Activated T-helper 9 cell treated with anti-CD3 and anti-CD28 coated beads, Interleukin-2, amount 50 U/mL, for 16 hours (primary cell): ENCODE measurements around the gene GCNT1.
"Not testable (repeated sequence)": the region's sequence is repeated elsewhere in the genome, so short reads cannot be mapped to it uniquely, and the experiment has no call there.

Source experiments
- DNase-seq: peaks from one replicate; pipeline ENCODE4 v3.0.0-alpha.2; 2020; ENCODE audit warnings: low read depth

Gene GCNT1

DNA sequence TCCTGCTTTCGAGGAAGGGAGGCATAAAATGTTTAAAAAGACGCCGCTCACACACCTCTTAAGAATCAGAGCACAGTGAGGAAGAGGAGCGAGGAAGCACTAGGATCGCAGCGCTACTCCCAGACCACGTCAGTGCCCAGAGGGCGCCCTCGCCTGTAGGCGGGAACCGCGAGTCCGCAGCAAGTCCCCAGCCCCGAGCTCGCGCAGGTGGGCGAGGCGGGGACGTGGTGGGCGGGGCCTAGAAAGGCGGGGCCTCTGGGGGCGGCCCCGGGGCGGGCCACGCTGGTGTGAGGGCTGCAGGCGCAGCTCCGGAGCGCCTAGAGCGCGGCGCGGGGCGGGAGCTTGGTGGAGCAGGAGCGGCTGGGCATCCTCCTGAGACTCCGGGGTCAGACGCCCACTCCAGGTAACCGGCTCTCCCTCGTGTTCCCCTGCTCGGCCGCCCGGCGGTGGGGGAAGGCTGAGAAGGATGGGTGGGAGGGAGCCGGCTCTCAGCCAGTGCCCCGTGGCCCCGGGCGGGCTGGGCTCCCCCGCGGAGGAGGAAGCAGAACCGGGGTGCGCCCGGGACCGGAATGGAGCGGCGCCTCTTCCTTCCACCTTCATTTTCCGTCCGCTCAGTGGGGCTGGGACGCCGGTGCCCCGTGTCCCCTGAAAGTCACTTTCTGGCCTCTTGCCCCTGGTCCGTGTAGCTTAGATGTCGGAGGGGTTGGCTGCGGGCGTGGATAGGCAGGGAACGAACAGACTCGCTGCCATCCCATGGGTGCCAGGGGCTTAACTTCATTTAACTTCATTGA, at the start of gene GCNT1:
Gene GCNT1, plus strand, starts transcription at position 280 of the 791 bp plus-strand sequence. CDS start 43,200 bp downstream, outside the sequence.
- peak; percentile 84 for DNase-seq

DNA sequence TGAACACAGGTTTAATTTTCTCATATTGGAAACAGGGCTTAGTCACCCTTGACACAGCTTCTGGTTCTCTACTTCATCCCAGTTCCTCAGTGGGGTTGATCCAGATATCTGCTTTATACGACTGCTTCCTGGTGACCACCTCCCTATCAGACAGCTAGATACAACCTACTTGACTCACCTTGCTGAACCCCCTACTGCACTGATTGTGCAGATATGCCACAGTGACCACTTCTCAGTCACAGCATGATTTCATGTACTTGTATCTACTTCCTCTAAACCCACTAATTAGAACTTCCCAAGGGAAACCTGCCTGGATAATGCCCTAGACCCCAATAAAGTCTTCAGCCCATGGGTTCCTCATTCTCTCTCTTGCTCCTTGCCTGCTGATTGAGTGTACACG, 46.3 kb upstream of the GCNT1 start:
- no peak for DNase-seq

DNA sequence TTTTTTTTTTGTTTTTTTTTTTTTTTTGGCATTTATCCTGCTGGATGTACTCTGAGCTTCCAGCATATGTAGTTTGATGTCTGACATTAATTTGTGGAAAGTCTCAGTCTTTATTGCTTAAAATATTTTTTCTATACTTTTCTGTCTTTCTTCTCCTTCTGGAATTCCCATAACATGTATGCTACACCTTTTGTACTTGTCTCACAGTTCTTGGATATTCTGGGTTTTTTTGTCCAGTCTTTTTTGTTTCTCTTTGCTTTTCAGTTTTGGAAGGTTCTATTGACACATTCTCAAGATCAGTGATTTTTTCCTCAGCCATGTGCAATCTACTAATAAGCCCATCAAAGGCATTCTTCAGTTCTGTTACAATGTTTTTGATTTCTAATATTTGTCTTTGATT, 45.3 kb upstream of the GCNT1 start:
- DNase-seq = no peak

DNA sequence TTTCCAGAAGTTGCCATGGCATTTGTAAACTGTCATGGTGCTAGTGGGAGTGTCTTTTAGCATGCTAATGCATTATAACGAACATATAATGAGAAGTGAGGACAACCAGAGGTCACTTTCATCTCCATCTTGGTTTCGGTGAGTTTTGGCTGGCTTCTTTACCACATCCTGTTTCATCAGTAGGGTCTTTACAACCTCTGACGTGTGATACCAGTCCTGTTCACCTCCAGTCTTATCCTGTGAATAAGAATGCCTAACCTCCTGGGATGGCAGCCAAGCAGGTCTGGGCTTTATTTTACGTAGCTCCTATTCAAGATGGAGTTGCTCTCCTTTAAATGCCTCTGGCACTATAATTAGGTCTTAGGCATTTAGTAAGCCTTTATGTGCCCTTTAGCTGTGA, 44.3 kb upstream of the GCNT1 start:
- no peak for DNase-seq

DNA sequence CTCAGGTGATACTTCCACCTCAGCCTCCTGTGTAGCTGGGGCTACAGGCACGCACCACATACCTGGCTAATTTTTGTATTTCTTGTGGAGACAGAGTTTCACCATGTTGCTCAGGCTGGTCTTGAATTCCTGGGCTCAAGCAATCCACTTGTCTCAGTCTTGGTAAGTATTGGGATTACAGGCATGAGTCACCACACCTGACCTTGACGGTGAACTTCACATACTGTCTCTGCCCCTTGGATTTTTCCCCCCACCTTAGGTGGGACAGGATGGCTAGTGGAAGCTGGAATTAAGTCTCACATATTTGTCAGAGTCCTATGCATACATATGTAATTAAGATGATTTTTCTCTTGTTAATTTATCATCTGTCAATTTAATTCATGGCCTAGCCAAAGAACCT, 43.8 kb upstream of the GCNT1 start:
- DNase-seq = no peak

DNA sequence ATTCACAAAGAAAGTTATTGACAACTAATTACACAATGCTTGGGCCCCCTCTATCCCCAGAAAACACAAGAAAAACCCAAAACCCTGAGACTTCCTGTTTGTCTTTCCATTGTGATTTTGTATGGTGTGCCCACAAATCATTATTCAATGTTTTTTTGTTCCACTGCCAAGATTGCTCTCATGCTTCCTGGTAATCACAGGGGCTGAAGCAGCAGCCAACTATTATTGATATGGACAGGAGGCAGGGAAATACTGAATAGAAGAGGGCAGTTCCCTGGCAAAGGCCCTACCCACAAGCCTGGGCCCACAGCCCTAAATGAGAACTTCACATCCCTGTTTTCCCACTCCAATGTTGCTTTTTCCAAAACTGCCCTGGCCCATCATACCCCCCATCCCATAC, 43.3 kb upstream of the GCNT1 start:
- DNase-seq = no peak

DNA sequence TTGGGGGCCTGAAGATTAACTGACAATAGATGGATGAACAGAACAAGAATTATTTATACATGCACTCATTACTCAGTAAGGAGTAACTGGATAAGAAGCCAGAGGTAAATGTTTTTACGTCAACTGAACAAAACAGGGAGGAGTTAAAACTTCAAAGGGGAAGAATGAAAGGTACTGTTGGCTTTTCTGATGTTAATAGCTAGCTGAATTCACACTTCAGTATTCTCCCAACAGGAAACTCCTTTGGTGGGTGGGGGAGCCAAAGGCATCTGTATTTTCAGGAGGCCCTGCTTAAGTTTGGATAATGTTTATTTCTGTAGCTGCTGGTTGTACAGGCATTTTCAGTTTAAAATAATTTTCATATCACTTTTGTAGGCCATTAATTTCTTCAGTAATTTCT, 41.6 kb upstream of the GCNT1 start:
- DNase-seq = no peak

DNA sequence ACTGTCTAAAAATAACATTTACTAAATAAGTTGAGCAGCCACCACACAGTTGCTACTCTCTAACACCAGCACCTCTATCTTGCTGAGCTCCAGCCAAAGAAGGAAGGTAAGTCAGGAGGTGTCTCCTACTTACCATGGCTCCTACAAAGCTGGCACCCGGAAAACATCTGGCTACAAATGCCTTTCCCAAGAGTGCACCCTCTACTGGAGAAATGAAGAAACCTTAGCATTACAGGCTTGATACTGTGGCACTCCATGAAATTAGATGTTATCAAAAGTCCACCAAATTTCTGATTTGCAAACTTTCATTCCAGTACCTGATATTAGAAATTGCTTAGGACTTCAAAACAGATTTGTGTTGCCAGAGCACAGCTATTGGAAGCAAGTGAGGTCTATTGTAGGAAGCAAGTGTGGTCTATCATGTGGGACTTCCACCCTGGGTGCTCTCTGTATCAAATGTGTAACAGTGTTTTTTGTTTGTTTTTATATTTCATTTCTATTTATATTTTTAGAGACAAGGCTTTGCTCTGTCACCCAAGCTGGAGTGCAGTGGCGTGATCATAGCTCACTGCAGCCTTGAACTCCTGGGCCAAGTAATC, 39.1 kb upstream of the GCNT1 start:
- no peak for DNase-seq

DNA sequence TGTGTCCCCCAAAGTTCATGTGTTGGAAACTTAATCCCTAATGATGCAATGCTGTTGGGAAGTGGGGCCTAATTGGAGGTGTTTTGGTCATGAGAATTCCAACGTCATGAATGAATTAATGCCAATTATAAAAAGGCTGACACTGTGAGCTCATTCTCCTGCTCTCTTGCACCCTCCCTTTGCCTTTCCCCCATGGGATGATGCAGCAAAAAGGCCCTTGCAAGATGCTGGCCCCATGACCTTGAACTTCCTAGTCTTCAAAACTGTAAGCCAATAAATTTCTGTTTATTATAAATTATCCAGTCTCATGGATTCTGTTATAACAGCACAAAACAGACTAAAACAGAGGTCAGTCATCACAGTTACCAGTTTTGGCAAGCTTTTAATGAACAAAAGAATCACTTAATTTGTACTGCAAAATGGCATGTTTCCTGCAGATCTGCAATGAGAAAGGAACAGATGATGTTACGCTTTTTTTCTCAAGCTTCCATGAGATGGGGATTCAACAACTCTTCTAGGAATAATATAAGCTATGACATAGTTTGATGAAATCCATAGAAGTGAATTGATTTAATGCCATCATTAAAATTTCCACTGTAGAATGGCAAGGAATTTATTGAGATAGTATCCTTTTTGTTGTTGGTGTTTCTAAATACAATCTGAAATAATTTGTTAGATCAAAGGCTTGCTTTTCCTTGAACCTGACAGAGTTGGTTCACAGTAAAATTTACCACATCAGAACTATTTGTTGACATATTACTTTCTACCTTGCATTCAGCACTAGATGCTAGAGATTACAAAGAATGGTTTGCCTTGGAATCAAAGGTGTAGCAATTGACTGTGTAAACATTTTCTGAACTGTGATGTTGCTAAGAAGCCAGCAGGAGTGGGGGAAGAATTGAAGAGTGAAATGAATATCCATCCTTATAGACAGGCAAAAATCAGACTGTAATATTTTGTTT, 35.5 kb upstream of the GCNT1 start:
- no peak for DNase-seq

DNA sequence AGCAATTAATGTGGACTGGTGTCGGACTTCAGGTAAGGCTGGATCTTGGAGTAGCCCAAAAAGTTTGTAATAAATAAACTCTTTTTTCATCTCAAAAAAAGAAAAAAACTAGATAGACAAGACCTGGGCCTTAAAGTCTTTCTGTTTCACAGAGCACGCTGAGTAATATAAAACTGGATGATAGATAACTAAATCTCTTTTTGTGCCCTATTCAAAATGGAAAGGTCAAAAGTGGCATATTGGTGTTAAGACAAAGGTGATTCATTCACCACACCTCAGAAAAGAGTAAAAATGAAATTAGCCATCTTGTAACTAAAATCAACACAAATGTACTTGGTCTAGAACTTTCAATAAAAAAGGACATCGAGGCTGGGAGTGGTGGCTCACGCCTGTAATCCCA, 34.5 kb upstream of the GCNT1 start:
- DNase-seq = no peak

DNA sequence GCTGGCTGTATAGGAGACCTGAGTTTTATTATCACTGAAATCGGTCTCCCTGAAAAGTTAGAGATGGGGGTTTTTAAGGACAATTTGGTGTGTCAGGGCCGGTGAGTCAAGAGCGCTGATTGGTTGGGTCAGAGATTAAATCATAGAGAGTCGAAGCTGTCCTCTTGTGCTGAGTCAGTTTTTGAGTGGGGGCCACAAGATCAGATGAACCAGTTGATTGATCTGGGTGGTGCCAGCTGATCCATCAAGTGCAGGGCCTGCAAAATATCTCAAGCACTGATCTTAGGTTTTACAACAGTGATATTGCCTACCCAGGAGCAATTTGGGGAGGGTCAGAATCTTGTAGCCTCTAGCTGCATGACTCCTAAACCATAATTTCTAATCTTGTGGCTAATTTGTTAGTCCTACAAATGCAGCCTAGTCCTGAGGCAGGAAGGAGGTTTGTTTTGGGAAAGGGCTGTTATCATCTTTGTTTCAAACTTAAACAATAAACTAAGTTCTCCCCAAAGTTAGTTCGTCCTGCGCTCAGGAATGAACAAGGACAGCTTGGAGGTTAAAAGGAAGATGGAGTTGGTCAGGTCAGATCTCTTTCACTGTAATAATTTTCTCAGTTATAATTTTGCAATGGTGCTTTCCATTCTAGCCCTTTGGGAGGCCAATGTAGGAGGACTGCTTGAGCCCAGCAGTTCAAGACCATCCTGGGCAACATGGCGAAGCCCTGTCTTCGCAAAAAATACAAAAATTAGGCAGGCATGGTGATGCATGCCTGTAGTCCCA, 33.1 kb upstream of the GCNT1 start:
- no peak for DNase-seq

DNA sequence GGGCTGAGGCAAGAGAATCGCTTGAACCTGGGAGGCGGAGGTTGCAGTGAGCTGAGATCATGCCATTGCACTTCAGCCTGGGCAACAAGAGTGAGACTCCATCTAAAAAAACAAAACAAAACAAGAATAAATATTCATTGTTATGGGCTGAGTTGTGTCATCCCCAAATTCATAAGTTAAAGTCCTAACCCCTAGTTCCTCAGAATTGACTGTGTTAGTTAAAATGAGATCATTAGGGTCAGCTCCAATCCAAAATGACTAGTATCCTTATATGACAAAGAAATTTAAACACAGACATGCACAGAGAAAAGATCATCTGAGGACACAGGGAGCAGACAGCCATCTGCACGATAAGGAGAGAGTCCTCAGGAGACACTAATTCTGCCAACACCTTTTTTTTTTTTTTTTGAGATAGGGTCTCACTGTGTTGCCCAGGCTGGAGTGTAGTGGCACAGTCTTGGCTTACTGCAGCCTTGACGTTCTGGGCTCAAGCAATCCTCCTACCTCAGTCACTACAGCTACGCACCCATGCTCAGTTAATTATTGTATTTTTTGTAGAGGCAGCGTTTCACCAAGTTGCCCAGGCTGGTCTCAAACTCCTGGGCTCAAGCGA, 32.1 kb upstream of the GCNT1 start:
- DNase-seq = no peak

DNA sequence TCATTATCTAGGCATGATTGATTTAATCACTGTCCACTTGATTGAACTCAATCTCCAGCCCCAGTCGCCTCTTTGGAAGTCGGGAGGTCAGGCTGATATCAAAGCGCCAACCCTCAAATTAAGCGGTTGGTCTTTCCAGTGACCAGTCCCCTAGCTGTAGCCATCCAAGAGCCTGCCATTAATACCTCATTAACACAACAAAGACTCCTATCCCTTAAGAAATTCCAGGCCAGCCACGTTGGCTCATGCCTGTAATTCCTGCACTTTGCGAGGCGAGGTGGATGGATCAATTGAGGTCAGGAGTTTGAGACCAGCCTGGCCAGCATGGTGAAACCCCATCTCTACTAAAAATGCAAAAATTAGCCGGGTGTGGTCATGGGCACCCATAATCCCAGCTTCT, 27.4 kb upstream of the GCNT1 start:
- no peak for DNase-seq

DNA sequence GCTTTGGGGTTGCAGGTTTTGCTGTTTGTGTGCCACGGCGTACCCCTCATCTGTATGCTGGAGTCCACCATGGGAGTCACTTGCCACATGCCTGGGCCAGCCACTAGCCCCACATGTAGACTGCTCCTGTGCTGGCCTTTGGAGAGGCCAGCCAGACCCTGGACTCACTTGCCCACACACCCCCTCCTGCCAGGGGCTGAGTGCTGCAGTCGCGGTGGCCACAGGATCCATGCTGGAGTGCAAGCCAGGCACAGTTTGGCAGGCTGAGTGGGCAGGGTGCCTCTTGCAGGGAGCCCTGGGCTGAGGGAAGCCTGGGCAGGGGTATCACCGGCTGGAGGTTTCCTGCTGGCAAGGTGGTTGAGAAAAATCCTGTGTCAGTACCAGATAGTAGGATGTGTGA, 25.6 kb upstream of the GCNT1 start:
- no peak for DNase-seq

DNA sequence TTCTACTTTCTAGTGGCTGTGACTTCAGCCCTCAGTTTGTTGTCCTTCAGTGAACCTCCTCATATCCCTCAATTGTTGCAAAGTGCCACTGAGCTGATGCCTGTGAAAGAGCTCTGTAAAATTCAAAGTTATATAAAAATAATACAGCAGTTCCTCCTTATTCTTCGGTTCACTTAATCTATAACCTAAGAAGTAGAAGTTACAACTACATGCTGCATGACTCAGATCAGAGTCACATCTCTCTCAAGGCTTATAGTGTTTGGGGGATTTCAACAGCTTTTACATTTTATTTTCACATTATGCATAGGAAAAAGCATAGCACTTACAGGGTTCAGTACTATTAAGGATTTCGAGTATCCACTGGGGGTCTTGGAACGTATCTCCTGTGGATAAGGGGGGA, 25.1 kb upstream of the GCNT1 start:
- DNase-seq = no peak

DNA sequence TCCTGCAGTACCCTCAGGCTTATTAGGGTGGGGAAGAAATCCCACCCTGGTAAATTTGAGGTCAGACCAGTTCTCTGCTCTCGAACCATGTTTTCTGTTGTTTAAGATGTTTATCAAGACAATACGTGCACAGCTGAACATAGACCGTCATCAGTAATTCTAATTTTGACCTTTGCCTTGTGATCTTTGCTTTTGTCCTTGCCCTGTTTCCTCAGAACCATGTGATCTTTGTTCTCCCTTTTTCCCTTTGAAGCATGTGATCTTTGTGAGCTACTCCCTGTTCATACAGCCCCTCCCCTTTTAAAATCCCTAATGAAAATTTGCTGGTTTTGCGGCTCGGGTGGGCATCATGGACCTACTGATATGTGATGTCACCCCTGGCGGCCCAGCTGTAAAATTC, 24.1 kb upstream of the GCNT1 start:
- DNase-seq = not testable (repeated sequence)

DNA sequence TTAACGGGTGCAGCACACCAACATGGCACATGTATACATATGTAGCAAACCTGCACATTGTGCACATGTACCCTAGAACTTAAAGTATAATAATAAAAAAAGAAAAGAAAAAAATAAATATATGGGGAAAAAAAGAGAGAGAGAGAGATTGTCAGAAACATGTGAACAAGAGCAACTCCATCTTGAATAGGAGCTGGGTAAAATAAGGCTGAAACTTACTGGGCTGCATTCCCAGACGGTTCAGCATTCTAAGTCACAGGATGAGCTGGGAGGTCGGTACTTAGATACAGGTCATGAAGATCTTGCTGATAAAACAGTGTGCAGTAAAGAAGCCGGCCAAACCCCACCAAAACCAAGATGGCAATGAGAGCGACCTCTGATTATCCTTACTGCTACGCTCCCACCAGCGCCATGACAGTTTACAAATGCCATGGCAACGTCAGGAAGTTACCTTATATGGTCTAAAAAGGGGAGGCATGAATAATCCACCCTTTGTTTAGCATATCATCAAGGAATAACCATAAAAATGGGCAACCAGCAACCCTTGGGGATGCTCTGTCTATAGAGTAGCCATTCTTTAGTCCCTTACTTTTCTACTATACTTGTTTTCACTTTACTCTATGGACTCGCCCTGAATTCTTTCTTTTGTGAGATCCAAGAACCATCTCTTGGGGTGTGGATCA, 21.8 kb upstream of the GCNT1 start:
- DNase-seq = not testable (repeated sequence)

DNA sequence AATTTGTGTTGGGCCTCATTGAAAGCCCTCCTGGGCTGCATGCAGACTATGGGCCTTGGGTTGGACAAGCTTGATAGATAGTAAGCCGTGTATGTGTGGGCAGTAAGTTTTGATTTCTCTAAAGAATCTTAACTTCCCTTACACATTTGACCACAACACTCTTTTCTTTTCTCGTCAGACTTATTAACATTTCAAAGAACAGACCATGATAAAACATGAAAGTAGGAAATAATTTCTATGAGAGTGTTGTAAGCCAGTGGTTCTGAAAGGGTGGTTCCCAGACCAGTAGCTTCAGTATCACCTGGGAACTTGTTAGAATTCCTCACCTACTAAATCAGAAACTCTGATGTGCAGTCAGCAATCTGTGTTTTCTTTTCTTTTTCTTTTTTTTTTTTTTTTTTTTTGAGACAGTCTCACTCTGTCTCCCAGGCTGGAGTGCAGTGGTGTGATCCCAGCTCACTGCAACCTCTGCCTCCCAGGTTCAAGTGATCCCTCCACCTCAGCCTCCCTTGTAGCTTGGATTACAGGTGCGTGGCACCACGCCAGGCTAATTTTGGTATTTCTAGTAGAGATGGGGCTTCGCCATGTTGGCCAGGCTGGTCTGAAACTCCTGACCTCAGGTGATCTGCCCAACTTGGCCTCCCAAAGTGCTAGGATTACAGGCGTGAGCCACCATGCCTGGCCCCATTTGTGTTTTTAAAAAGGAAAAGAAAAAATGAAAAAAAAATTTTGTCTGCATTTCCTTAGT, 20.0 kb upstream of the GCNT1 start:
- DNase-seq = no peak

DNA sequence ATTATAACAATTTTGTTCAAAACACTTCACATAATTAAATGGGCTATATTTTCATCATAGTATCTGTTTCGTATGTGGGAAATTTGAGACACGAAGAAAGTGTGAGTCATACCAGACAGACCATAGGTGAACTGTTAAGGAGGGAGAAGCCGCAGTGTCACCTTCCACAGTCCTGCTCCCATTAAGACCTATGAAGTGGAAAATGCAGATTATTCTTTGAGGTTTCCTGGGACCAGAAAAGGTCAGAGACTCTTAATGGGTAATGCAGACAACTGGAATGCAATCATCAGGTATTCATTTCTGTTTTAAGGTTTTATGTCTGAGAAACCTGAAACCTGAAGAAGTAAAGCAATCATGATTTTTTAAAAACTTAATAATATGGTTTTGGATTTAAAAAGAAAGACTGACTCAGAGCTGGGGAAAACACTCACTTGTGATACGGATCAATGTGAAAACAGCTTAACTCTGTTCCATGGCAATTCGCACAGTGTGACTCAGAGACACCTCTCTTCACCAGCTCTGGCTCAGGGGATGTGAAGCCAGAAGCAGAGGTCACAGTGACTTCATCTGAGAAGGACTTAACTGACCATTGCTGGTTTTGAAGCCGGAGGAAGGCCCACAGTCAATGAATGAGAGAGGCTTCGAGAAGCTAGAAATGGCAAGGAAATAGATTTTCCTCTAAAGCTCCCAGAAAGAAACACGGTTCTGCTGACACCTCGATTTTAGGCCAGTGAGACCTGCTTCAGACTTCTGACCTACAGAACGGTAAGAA, 17.2 kb upstream of the GCNT1 start:
- DNase-seq = peak; percentile 15
